SK-N-MC (cell line): ENCODE results near the gene IFNA13.
A peak's percentile ranks its signal among the peaks of the same experiment; 100 is the strongest.

ENCODE experiments used
- EZH2 ChIP-seq: fragments of 200-600 bp; sonication (generic); IDR thresholded peaks from one replicate; pipeline ENCODE4 v1.6.1; 2017; ENCODE audit warnings: antibody characterized with exemption
- FOXP2 ChIP-seq: optimal IDR thresholded peaks from 2 replicates; pipeline ENCODE3; 2011; ENCODE audit warnings: mild to moderate bottlenecking, moderate library complexity; ENCODE audit not compliant: insufficient read depth; ENCODE audit errors: extremely low read length, control extremely low read depth
- POLR2AphosphoS5 ChIP-seq: IDR thresholded peaks from 2 replicates; pipeline ENCODE4 v1.6.1; 2012; ENCODE audit warnings: mild to moderate bottlenecking, low read depth, low read length, borderline replicate concordance

- TF ChIP-seq EZH2 (no peak), POLR2AphosphoS5 (peak; percentile 77), FOXP2 (no peak)
Measured at GRCh38 chr9:21334701-21335632, 32.9 kb downstream of the IFNA13 start, which contains the start of gene KLHL9.
